ENCODE data around the gene HS3ST4.

The HS3ST4 gene

DNA sequence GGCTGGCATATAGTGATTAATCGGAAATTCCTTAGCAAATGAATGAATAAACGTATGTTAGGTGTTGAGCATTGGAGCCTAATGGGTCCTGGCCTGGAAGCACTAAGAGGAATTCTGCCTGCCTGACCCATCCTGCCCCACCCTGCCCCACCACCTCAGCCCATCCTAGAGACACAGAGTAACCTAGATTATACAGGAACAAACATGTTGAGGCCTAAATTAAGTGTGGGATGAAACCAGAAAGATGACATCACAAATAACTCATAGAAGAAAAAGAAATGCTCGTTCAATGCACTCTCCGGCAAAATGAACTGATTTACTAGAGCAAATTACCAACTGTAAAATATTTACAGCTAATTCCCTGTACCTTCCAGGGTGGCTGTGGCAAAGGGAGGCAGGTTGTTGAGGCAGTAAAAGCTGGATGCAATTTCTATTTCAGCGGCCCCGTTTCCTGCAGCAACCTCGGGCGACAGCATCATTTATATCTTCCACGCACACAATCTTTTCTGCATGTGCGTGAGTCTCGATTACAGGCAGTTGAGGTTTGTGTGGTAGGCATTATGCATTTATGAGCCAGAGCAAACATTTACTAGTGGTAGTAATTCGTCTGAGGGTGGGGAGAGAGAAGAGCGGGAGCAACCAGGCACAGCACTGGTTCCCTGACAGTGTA is 417.2 kb downstream of the HS3ST4 start:
- H3K79me2 ChIP-seq (ENCODE audit: insufficient read depth, low read length): no peaks in the 10 kb centered on the region
- no peaks in the 10 kb centered on the region for H3K9me3 ChIP-seq (ENCODE audit: insufficient read depth, low read length, severe bottlenecking)
- H3K4me1 ChIP-seq (ENCODE audit: insufficient read depth, low read length): no peaks in the 10 kb centered on the region
- no peak overlapping the region for H2AFZ ChIP-seq (ENCODE audit: low read depth, low read length)
- H3K4me3 ChIP-seq (ENCODE audit: low read depth in 1 of 2, low read length in 2 of 2): no peak overlapping the region
- H3K4me2 ChIP-seq (ENCODE audit: insufficient read depth, low read length): no peak overlapping the region
- DNase-seq: no peak
- no peak for ATAC-seq (ENCODE audit: insufficient read depth, low read depth)
- no peaks in the 10 kb centered on the region for H3K36me3 ChIP-seq (ENCODE audit: insufficient read depth, low read length)
- H3K9ac ChIP-seq (ENCODE audit: low read depth, low read length): no peak overlapping the region
- no peaks in the 10 kb centered on the region for H4K20me1 ChIP-seq (ENCODE audit: insufficient read depth, low read length)
- H3K27ac ChIP-seq (ENCODE audit: low read length): no peak overlapping the region
- no peaks in the 10 kb centered on the region for H3K27me3 ChIP-seq (ENCODE audit: insufficient read depth, low read length, poor library complexity)
- TF ChIP-seq, protein P1, sequence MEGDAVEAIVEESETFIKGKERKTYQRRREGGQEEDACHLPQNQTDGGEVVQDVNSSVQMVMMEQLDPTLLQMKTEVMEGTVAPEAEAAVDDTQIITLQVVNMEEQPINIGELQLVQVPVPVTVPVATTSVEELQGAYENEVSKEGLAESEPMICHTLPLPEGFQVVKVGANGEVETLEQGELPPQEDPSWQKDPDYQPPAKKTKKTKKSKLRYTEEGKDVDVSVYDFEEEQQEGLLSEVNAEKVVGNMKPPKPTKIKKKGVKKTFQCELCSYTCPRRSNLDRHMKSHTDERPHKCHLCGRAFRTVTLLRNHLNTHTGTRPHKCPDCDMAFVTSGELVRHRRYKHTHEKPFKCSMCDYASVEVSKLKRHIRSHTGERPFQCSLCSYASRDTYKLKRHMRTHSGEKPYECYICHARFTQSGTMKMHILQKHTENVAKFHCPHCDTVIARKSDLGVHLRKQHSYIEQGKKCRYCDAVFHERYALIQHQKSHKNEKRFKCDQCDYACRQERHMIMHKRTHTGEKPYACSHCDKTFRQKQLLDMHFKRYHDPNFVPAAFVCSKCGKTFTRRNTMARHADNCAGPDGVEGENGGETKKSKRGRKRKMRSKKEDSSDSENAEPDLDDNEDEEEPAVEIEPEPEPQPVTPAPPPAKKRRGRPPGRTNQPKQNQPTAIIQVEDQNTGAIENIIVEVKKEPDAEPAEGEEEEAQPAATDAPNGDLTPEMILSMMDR (IDR thresholded peaks at IDR 0.05; ENCODE audit: borderline replicate concordance, extremely low read depth, low read length, poor library complexity, severe bottlenecking): no peak
- no peak for TF ChIP-seq EZH2 (IDR thresholded peaks at IDR 0.05; ENCODE audit: borderline replicate concordance, low read depth, low read length, severe bottlenecking)

DNA sequence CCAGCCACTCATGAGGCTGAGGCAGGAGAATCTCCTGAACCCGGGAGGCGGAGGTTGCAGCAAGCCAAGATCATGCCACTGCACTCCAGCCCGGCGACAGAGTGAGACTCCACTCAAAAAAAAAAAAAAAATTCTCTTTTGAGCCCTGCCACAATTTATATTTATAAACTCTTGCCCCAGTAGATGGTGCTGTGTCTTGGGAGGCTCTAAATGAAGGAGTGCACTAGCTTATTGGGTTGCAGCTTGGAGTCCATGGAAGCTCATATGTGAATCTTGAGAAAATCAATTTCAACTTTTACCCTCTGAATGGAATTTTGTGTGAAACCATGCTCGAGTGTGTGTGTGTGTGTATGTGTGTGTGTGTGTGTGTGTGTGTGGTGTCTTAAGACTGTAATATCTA is 420.1 kb downstream of the HS3ST4 start:
- no peak for TF ChIP-seq EZH2 (IDR thresholded peaks at IDR 0.05; ENCODE audit: borderline replicate concordance, low read depth, low read length, severe bottlenecking)
- TF ChIP-seq, protein P1 (IDR thresholded peaks at IDR 0.05; ENCODE audit: borderline replicate concordance, extremely low read depth, low read length, poor library complexity, severe bottlenecking): no peak
- no peaks in the 10 kb centered on the region for H3K4me1 ChIP-seq (ENCODE audit: insufficient read depth, low read length)
- H3K27ac ChIP-seq (ENCODE audit: low read length): no peak overlapping the region
- no peak overlapping the region for H3K4me2 ChIP-seq (ENCODE audit: insufficient read depth, low read length)
- no peaks in the 10 kb centered on the region for H3K9me3 ChIP-seq (ENCODE audit: insufficient read depth, low read length, severe bottlenecking)
- H3K79me2 ChIP-seq (ENCODE audit: insufficient read depth, low read length): no peaks in the 10 kb centered on the region
- no peaks in the 10 kb centered on the region for H3K36me3 ChIP-seq (ENCODE audit: insufficient read depth, low read length)
- no peak overlapping the region for H3K4me3 ChIP-seq (ENCODE audit: low read depth in 1 of 2, low read length in 2 of 2)
- no peak overlapping the region for H2AFZ ChIP-seq (ENCODE audit: low read depth, low read length)
- H4K20me1 ChIP-seq (ENCODE audit: insufficient read depth, low read length): no peaks in the 10 kb centered on the region
- no peak overlapping the region for H3K9ac ChIP-seq (ENCODE audit: low read depth, low read length)
- H3K27me3 ChIP-seq (ENCODE audit: insufficient read depth, low read length, poor library complexity): no peaks in the 10 kb centered on the region
- ATAC-seq (ENCODE audit: insufficient read depth, low read depth): no peak
- no peak for DNase-seq

DNA sequence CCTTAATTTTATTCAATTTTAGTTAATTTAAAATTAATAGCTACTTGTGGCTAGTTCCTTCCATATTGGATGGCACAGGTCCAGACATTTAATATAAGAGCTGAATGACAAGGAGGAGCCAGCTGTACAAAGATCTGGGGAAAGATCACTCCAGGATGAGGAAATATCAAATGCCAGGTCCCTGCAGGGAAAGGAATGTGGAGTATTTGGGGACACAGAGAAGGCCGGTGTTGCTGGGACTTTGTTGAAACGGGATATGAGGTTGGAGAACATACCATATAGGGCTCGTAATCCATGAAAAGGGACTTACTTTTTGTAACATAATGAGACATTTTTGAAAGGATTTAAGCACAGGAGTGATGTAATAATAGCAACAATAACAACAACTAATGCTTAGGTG is 426.8 kb downstream of the HS3ST4 start:
- Histone ChIP-seq H2AFZ (ENCODE audit: low read depth, low read length) (no peak overlapping the region), H3K36me3 (ENCODE audit: insufficient read depth, low read length) (no peaks in the 10 kb centered on the region), H3K27ac (ENCODE audit: low read length) (no peak overlapping the region), H3K9me3 (ENCODE audit: insufficient read depth, low read length, severe bottlenecking) (no peaks in the 10 kb centered on the region), H3K9ac (ENCODE audit: low read depth, low read length) (no peak overlapping the region), H3K4me2 (ENCODE audit: insufficient read depth, low read length) (no peak overlapping the region), H3K79me2 (ENCODE audit: insufficient read depth, low read length) (no peaks in the 10 kb centered on the region), H3K27me3 (ENCODE audit: insufficient read depth, low read length, poor library complexity) (no peaks in the 10 kb centered on the region), H3K4me3 (ENCODE audit: low read depth in 1 of 2, low read length in 2 of 2) (no peak overlapping the region), H3K4me1 (ENCODE audit: insufficient read depth, low read length) (no peaks in the 10 kb centered on the region), H4K20me1 (ENCODE audit: insufficient read depth, low read length) (no peaks in the 10 kb centered on the region)
- ATAC-seq (ENCODE audit: insufficient read depth, low read depth) (no peak), DNase-seq (no peak)
- TF ChIP-seq EZH2 (IDR thresholded peaks at IDR 0.05; ENCODE audit: borderline replicate concordance, low read depth, low read length, severe bottlenecking): no peak
- TF ChIP-seq, protein P1 (IDR thresholded peaks at IDR 0.05; ENCODE audit: borderline replicate concordance, extremely low read depth, low read length, poor library complexity, severe bottlenecking): no peak
